PC-9 (cell line): ENCODE data around the gene DSCAML1. TPM values are rescaled to one million over a fixed set of nuclear protein-coding genes. Genes with fewer than 3 reads are reported as not detected.

Experiments
- BruUV-seq: library from RNA; stranded (reverse); fragments of 400-500 nt; replicated peaks from 2 replicates; lab custom pipeline; 2021; lab: Mats Ljungman, UMichigan
- CTCF ChIA-PET: fragments of 300-600 bp; sonication (Branson Sonifier 250); formaldehyde crosslinking; loops from one replicate; lab custom pipeline; 2022; ENCODE audit warnings: antibody characterized with exemption; lab: Charles Lee
- POLR2A ChIA-PET: fragments of 300-600 bp; sonication (Branson Sonifier 250); formaldehyde crosslinking; loops from one replicate; lab custom pipeline; 2022; ENCODE audit warnings: antibody characterized with exemption; ENCODE audit not compliant: unreplicated experiment; lab: Charles Lee
- DNase-seq, 2 experiments: peaks; one replicate each; pipeline versions ENCODE4 v3.0.0 to v3.0.0-alpha.2; 2015 to 2022; ENCODE audit warnings: mixed read lengths in 1 of 2
- H2AFZ ChIP-seq: fragments of 200-600 bp; sonication (generic); 2 replicates; pipeline ENCODE4 v1.8.1; 2017; ENCODE audit warnings: antibody characterized with exemption
- H3F3A ChIP-seq: fragments of 200-600 bp; sonication (generic); 2 replicates; pipeline ENCODE4 v1.8.1; 2017; ENCODE audit warnings: antibody characterized with exemption, mild to moderate bottlenecking, low read depth; ENCODE audit not compliant: insufficient read depth
- H3K27ac ChIP-seq: fragments of 200-600 bp; sonication (generic); 2 replicates; pipeline ENCODE4 v1.6.1; 2016; ENCODE audit warnings: mixed run types
- H3K27me3 ChIP-seq: fragments of 200-600 bp; sonication (generic); 2 replicates; pipeline ENCODE4 v1.6.1; 2016; ENCODE audit warnings: low read depth, mixed run types; ENCODE audit not compliant: insufficient read depth
- H3K36me3 ChIP-seq: fragments of 200-600 bp; sonication (generic); 2 replicates; pipeline ENCODE4 v1.6.1; 2016; ENCODE audit warnings: low read depth, mixed run types
- H3K4me1 ChIP-seq: fragments of 200-600 bp; sonication (generic); replicated peaks from 2 replicates; pipeline ENCODE4 v1.6.1; 2016; ENCODE audit warnings: mixed run types; ENCODE audit not compliant: insufficient read depth
- H3K4me2 ChIP-seq: fragments of 200-600 bp; sonication (generic); 2 replicates; pipeline ENCODE4 v1.6.1; 2017; ENCODE audit warnings: mixed run types
- H3K4me3 ChIP-seq: fragments of 200-600 bp; sonication (generic); 2 replicates; pipeline ENCODE4 v1.6.1; 2016; ENCODE audit warnings: mixed run types
- H3K79me2 ChIP-seq: fragments of 200-600 bp; sonication (generic); 2 replicates; pipeline ENCODE4 v1.6.1; 2017; ENCODE audit warnings: low read depth, mixed run types
- H3K9me2 ChIP-seq: fragments of 200-600 bp; sonication (generic); 2 replicates; pipeline ENCODE4 v1.8.1; 2017; ENCODE audit warnings: mild to moderate bottlenecking; ENCODE audit not compliant: insufficient read depth
- H3K9me3 ChIP-seq: fragments of 200-600 bp; sonication (generic); 2 replicates; pipeline ENCODE4 v1.8.1; 2016; ENCODE audit warnings: low read depth; ENCODE audit not compliant: insufficient read depth
- H4K20me1 ChIP-seq: fragments of 200-600 bp; sonication (generic); 2 replicates; pipeline ENCODE4 v1.8.1; 2017; ENCODE audit not compliant: insufficient read depth
- EZH2 ChIP-seq: fragments of 200-600 bp; sonication (generic); IDR thresholded peaks from 2 replicates; pipeline ENCODE4 v1.8.0; 2017; ENCODE audit warnings: antibody characterized with exemption, low read depth
- intact Hi-C: fragments of 100-400 bp; cut with micrococcal nuclease; formaldehyde crosslinking; loops from one replicate; pipeline ENCODE4 v1.10.0; 2022; ENCODE audit not compliant: unreplicated experiment
- total RNA-seq: library from RNA; stranded (reverse); gene quantifications from 2 replicates; pipeline ENCODE4 v1.2.3, GENCODE V29; 2021
- TF ChIP-seq, protein P1 (sequence below): fragments of 200-600 bp; sonication (generic); conservative IDR thresholded peaks from 2 replicates; pipeline ENCODE4 v1.6.1; 2017; ENCODE audit warnings: mixed run types, antibody characterized with exemption, mild to moderate bottlenecking, moderate library complexity

DSCAML1 gene
- total RNA-seq, 1 experiment from 2014 or later = not detected

DNA sequence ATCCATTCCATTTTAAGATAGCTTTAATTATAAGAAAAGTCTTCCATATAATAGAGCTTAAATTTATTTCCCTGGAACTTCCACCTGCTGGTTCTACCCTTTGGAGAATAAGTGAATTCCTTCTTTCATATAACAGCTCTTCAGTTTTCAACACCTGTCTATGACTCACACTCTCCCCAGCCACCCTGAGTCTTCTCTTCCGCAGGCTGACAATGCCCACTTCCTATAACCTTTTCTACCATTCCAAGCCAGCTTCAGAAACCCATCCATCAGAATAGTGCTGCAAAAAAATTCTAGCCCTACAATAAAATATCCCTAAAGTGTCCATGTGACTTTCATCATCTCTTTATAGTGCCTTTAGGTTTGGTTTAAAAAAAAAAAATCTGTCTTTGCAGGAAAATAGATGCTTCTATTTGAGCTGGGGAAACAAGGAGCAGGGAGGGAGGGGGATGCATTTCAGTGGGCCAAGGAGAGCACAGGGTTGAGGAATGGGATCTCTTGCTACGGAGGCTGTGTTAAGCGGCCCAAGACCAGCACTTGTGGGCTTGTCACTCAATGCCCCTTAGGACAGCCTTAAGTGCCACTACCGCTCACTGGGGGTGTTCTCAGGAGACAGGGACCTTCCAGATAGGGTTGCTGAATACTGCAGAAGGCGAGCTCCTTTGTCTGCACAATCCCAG is 178.6 kb downstream of the DSCAML1 start:
- Histone ChIP-seq H3K4me2 (no peak overlapping the region), H3K36me3 (no peaks in the 10 kb centered on the region), H4K20me1 (no peaks in the 10 kb centered on the region), H3K27me3 (peaks cover 74% of the 10 kb centered on the region), H3K27ac (no peak overlapping the region), H3K4me1 (no peaks in the 10 kb centered on the region), H3K9me2 (no peaks in the 10 kb centered on the region), H3F3A (no peaks in the 10 kb centered on the region), H3K9me3 (peaks cover 7% of the 10 kb centered on the region), H3K79me2 (no peaks in the 10 kb centered on the region), H2AFZ (no peak overlapping the region), H3K4me3 (no peak overlapping the region)
- ChIA-PET CTCF (no interaction called here), POLR2A (no interaction called here)
- no peak for TF ChIP-seq EZH2
- TF ChIP-seq, protein P1, sequence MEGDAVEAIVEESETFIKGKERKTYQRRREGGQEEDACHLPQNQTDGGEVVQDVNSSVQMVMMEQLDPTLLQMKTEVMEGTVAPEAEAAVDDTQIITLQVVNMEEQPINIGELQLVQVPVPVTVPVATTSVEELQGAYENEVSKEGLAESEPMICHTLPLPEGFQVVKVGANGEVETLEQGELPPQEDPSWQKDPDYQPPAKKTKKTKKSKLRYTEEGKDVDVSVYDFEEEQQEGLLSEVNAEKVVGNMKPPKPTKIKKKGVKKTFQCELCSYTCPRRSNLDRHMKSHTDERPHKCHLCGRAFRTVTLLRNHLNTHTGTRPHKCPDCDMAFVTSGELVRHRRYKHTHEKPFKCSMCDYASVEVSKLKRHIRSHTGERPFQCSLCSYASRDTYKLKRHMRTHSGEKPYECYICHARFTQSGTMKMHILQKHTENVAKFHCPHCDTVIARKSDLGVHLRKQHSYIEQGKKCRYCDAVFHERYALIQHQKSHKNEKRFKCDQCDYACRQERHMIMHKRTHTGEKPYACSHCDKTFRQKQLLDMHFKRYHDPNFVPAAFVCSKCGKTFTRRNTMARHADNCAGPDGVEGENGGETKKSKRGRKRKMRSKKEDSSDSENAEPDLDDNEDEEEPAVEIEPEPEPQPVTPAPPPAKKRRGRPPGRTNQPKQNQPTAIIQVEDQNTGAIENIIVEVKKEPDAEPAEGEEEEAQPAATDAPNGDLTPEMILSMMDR = no peak
- no TSS peak for BruUV-seq
- intact Hi-C loops = no loop called here
- DNase-seq = no peak

DNA sequence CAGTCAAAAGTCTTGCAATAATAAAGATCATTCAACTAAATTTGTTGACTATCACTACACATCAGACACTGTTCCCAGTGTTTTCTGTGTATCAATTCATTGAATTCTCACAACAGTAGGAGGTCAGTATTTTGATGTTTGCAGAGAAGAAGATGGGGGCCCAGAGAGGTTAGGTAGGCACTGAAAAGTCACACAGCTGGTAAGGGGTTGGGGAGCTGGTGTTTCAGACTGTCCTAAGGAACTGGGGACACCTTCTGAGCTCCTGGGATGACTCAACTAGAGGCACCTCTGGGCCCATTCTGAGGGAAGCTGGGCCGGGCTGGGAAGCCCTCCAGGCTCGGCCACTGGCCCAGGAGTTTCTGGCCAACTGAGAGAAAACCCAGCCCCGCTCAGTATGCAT is 180.0 kb downstream of the DSCAML1 start:
- Histone ChIP-seq H3F3A (no peaks in the 10 kb centered on the region), H3K27ac (no peak overlapping the region), H3K36me3 (no peaks in the 10 kb centered on the region), H3K4me1 (no peaks in the 10 kb centered on the region), H2AFZ (no peak overlapping the region), H3K4me3 (no peak overlapping the region), H3K4me2 (no peak overlapping the region), H3K79me2 (no peaks in the 10 kb centered on the region), H3K9me2 (no peaks in the 10 kb centered on the region), H3K9me3 (peaks cover 7% of the 10 kb centered on the region), H4K20me1 (no peaks in the 10 kb centered on the region), H3K27me3 (peaks cover 81% of the 10 kb centered on the region)
- intact Hi-C loops = no loop called here
- ChIA-PET POLR2A (no interaction called here), CTCF (no interaction called here)
- no peak for DNase-seq
- TF ChIP-seq, protein P1 = no peak
- no peak for TF ChIP-seq EZH2
- BruUV-seq = no TSS peak

DNA sequence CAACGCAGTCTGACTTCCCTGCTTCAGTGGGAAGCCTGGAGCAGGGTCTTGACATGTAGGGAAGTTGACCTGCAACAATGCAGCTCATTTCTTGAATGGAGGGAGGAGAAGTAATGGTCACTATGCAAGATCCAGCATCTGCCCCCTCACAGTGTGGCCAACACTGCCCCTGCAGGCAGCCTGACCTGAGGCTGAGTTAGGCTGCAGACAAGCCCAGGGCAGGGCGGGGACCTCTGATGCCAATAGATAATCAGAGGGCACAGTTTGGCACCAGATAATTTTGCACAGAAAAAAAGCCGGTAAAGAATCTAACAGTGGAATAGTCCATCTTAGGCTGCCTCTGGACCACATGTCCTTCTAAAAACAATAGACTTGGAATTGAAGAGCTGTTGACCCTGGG is 182.3 kb downstream of the DSCAML1 start:
- TF ChIP-seq, protein P1 = no peak; the same call in 1 of the 2 replicates
- no peak for TF ChIP-seq EZH2
- Histone ChIP-seq H2AFZ (no peak overlapping the region), H3K4me3 (no peak overlapping the region), H3K9me3 (no peaks in the 10 kb centered on the region), H3K79me2 (no peaks in the 10 kb centered on the region), H3K4me1 (no peaks in the 10 kb centered on the region), H3K9me2 (no peaks in the 10 kb centered on the region), H3K27me3 (peaks cover 96% of the 10 kb centered on the region), H3F3A (no peaks in the 10 kb centered on the region), H3K4me2 (no peak overlapping the region), H3K27ac (no peak overlapping the region), H3K36me3 (no peaks in the 10 kb centered on the region), H4K20me1 (no peaks in the 10 kb centered on the region)
- ChIA-PET POLR2A (no interaction called here), CTCF (no interaction called here)
- intact Hi-C loops = no loop called here
- no peak for DNase-seq
- BruUV-seq = no TSS peak
